Activated naive CD8-positive, alpha-beta T cell treated with anti-CD3 and anti-CD28 coated beads for 36 hours (primary cell): ENCODE data around the gene KRT86. TPM values are rescaled to one million over a fixed set of nuclear protein-coding genes. Genes with fewer than 3 reads are reported as not detected.
"Not testable (repeated sequence)": the region's sequence is repeated elsewhere in the genome, so short reads cannot be mapped to it uniquely, and the experiment has no call there.

Experiments used
- DNase-seq: peaks from one replicate; pipeline ENCODE4 v3.0.0; 2021
- H3K27ac Mint-ChIP-seq: one replicate; pipeline ENCODE4 v1.8.0; 2022; ENCODE audit warnings: mild to moderate bottlenecking, moderate library complexity, mixed read lengths
- H3K27me3 Mint-ChIP-seq: one replicate; pipeline ENCODE4 v1.8.0; 2022; ENCODE audit warnings: mild to moderate bottlenecking, mixed read lengths
- H3K36me3 Mint-ChIP-seq: one replicate; pipeline ENCODE4 v1.8.0; 2021; ENCODE audit warnings: mild to moderate bottlenecking, mixed read lengths
- H3K4me1 Mint-ChIP-seq: one replicate; pipeline ENCODE4 v1.8.0; 2021; ENCODE audit warnings: mixed read lengths
- H3K4me3 Mint-ChIP-seq: one replicate; pipeline ENCODE4 v1.8.0; 2022; ENCODE audit warnings: mild to moderate bottlenecking, moderate library complexity, mixed read lengths
- H3K9me3 Mint-ChIP-seq: one replicate; pipeline ENCODE4 v1.8.0; 2022; ENCODE audit warnings: mixed read lengths
- total RNA-seq, 2 experiments: library from RNA; stranded (reverse); gene quantifications; one replicate each; pipeline ENCODE4 v1.2.3, GENCODE V29; 2021

KRT86 gene
- total RNA-seq, 2 experiments from 2014 or later = not detected

GRCh38 chr12:52285851-52286530, 11.5 kb downstream of the KRT86 start:
- Mint-ChIP-seq H3K4me1 (peaks cover 6% of the 10 kb centered on the region), H3K36me3 (no peaks in the 10 kb centered on the region), H3K4me3 (no peak overlapping the region), H3K9me3 (no peaks in the 10 kb centered on the region), H3K27ac (no peak overlapping the region), H3K27me3 (peaks cover 8% of the 10 kb centered on the region)
- no peak for DNase-seq

DNA sequence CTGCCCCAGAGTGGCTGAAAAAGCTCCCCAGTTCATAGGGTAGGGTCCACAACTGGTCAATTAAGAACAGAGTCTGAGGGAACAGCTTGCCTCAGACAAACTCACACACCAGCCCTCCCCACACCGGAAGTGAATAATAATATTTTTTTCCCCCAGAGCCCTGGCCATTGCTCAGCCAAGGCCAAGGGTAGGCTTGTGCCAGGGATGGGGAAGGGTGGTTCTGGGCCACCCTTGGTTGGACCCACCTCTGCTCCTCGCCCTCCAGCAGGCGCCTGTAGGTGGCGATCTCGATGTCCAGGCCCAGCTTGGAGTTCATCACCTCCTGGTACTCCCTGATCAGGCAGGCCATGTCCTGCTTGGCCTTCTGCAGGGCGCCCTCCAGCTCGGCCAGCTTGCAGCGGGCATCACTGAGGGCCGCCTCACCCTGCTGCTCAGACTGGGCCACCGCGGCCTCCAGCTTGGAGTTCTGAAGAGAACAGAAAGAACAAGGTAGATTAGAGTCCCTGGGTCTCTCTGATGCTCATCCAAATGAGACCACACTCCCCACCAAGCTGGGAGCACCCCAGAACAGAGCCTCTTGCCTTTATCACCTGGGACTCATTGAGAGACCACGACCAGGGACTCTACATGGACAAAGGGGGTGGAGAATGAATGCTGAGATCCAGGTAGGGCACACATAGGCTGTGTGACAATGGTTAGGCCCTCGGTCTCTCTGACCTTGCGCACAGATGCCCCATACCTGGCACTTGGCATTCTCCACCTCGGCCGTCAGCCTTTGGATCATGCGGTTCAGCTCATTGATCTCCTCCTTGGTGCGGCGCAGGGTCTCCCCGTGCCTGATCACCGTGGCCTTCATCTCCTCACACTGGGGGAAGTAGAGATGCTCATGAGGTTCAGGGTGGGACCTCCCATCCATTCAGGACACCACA, 12.7 kb downstream of the KRT86 start:
- not testable (repeated sequence) for H3K36me3 Mint-ChIP-seq, H3K9me3 Mint-ChIP-seq, DNase-seq, H3K27ac Mint-ChIP-seq, H3K4me1 Mint-ChIP-seq, H3K4me3 Mint-ChIP-seq
- H3K27me3 Mint-ChIP-seq = peaks cover 12% of the 10 kb centered on the region

DNA sequence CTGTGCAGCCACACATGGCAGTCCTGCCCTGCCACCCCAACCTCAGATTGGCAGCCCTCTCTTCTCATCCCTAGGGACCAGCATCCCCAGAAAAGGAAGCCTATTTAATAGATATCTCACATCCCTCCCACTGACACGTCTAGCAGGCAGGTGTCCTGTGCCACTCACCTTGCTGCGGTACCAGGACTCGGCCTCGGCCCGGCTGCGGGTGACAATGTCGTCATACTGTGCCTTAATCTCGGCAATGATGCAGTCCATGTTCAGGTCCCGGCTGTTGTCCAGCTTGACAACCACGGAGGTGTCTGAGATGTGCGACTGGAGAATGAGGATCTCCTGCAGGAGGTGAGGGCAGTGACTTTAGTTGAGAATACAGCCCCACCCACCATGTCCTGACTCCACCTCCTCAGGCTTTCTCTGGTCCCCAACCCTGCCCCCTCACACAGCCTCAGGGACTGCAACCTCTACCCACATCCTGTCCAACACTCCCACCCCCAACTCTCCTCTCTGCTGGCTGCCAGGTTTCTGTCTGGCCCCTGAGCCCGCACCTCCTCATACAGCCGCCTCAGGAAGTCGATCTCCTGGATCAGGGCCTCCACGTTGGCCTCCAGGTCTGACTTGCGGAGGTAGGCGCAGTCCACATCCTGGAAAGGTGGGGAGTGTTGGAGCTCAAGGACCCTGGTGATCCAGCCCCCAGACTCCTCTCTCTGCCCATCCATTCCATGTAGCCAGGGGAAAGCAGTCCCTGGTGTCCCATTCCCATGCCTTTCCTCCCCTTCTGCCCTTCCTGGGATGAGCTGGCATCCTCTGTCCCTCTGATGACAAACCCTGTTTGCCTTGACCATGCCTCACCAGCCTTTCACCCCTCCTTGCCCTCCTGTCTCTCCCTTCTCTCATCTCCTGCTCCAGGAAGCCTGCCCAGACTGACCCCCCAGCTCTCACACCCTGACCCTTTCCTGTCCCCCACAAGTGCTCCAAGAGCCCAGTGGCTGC, 13.7 kb downstream of the KRT86 start:
- H3K4me1 Mint-ChIP-seq, DNase-seq, H3K4me3 Mint-ChIP-seq, H3K27ac Mint-ChIP-seq, H3K36me3 Mint-ChIP-seq, H3K9me3 Mint-ChIP-seq: not testable (repeated sequence)
- peaks cover 12% of the 10 kb centered on the region for H3K27me3 Mint-ChIP-seq

- H3K4me3 Mint-ChIP-seq, H3K4me1 Mint-ChIP-seq, H3K27ac Mint-ChIP-seq, DNase-seq, H3K9me3 Mint-ChIP-seq, H3K36me3 Mint-ChIP-seq: not testable (repeated sequence)
- H3K27me3 Mint-ChIP-seq = peaks cover 12% of the 10 kb centered on the region
These were observed 16.2 kb downstream of the KRT86 start for GRCh38 chr12:52290483-52291134.

- Mint-ChIP-seq H3K27me3 (peaks cover 17% of the 10 kb centered on the region), H3K27ac (no peak within 1 kb of the TSS), H3K4me1 (peaks cover 6% of the 10 kb centered on the region), H3K4me3 (no peak within 1 kb of the TSS), H3K9me3 (no peaks in the 10 kb centered on the region), H3K36me3 (no peaks in the 10 kb centered on the region)
- DNase-seq = no peak
These were observed 17.0 kb downstream of the KRT86 start, which contains the start of gene KRT81 for GRCh38 chr12:52291267-52291935. KRT81 (minus strand) TSS chr12:52291534; CDS start chr12:52291465, 69 bp downstream.

GRCh38 chr12:52293926-52294325, 19.5 kb downstream of the KRT86 start:
- DNase-seq = no peak

DNA sequence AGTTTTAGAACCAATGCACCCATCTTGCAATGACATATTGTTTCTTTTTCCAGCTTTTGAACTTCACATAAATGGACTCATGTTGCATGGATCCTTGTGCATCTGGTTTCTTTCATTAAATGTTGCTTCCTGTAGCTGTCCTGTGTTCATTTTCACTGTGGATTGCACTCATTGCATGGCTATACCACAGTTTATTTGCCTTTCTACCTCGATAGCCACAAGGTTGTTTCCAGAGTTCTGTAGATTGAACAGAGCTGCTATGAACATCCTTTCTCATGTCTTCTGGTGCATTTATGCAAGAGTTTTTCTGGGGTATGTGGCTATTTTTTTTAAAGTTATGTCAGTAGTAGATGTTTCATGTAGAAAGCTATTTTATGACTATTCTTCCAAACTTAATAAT, 20.4 kb downstream of the KRT86 start:
- no peak overlapping the region for H3K4me3 Mint-ChIP-seq
- H3K9me3 Mint-ChIP-seq = no peaks in the 10 kb centered on the region
- peaks cover 12% of the 10 kb centered on the region for H3K27me3 Mint-ChIP-seq
- no peaks in the 10 kb centered on the region for H3K4me1 Mint-ChIP-seq
- no peaks in the 10 kb centered on the region for H3K36me3 Mint-ChIP-seq
- H3K27ac Mint-ChIP-seq = no peak overlapping the region
- no peak for DNase-seq

More at GRCh38 chr12:52293926-52294325, 19.5 kb downstream of the KRT86 start:
- Mint-ChIP-seq H3K36me3 (no peaks in the 10 kb centered on the region), H3K9me3 (no peaks in the 10 kb centered on the region), H3K27me3 (peaks cover 9% of the 10 kb centered on the region), H3K4me3 (no peak overlapping the region), H3K27ac (no peak overlapping the region), H3K4me1 (no peaks in the 10 kb centered on the region)

- Mint-ChIP-seq H3K27ac (no peak overlapping the region), H3K4me1 (no peaks in the 10 kb centered on the region), H3K36me3 (no peaks in the 10 kb centered on the region), H3K27me3 (peaks cover 12% of the 10 kb centered on the region), H3K9me3 (no peaks in the 10 kb centered on the region), H3K4me3 (no peak overlapping the region)
- DNase-seq = no peak
These were observed 21.2 kb downstream of the KRT86 start for GRCh38 chr12:52295663-52296062.

- DNase-seq = no peak
- Mint-ChIP-seq H3K4me1 (no peaks in the 10 kb centered on the region), H3K27ac (no peak overlapping the region), H3K4me3 (no peak overlapping the region), H3K9me3 (no peaks in the 10 kb centered on the region), H3K36me3 (no peaks in the 10 kb centered on the region), H3K27me3 (peaks cover 9% of the 10 kb centered on the region)
These were observed 22.2 kb downstream of the KRT86 start for GRCh38 chr12:52296572-52297215.

GRCh38 chr12:52298677-52299190, 24.3 kb downstream of the KRT86 start:
- Mint-ChIP-seq H3K4me1 (no peaks in the 10 kb centered on the region), H3K27ac (no peak overlapping the region), H3K27me3 (peaks cover 9% of the 10 kb centered on the region), H3K36me3 (no peaks in the 10 kb centered on the region), H3K4me3 (no peak overlapping the region), H3K9me3 (no peaks in the 10 kb centered on the region)
- no peak for DNase-seq

DNA sequence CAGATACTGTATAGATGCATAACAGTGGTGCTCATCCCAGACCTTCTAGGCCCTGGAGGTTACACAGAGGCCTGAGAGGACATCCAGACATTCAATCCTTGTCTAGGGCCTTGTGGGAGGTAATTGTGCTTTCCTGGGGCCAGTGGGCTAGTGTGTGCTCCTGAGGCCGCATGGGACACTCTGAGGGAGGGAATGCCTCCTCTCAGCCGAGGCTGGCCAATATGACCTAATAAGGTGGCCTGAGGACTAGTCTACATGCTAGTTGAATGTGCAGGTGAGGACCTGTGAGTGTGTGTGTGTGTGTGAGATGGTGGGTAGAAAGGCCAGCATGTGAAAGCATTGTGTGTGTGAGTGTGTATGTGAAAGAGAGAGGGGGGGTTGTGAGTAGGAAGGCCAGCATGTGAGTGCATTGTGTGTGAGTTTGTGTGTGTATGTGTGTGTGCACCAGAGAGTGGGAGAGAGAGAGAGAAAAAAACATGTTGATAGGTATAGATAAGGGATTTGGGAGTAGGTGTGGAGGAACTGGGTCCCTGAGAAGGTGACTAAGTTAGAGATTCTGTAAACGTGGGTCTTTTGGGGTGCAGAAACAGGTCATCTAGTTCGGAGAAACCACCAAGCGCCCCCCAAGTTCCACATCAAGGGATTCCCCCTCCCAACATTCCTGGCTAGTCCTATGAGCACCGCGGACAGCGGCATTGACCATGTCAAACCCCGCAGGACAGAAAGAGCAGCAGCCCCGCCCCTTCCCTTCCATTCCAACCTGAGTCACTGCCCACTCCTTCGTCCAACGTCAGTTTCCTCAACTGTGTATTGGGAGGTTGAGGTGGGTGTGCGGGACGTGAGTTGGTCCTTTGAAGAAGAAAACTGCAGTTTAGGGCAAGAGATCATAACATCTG, 26.6 kb downstream of the KRT86 start:
- Mint-ChIP-seq H3K27me3 (peaks cover 5% of the 10 kb centered on the region), H3K9me3 (no peaks in the 10 kb centered on the region), H3K4me3 (no peak overlapping the region), H3K4me1 (peaks cover 11% of the 10 kb centered on the region), H3K27ac (no peak overlapping the region), H3K36me3 (no peaks in the 10 kb centered on the region)
- DNase-seq = no peak

DNA sequence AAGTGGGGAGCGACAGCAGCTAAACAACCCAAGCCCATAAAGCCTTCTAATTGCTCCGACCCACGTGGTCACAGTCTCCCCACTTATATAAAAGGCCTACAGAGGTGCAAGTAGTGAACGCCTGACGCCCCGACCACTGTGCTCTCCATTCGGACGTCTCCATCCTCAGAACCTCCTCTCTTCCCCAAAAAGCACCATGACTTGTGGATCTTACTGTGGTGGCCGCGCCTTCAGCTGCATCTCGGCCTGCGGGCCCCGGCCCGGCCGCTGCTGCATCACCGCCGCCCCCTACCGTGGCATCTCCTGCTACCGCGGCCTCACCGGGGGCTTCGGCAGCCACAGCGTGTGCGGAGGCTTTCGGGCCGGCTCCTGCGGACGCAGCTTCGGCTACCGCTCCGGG, 27.3 kb downstream of the KRT86 start:
- not testable (repeated sequence) for DNase-seq, H3K9me3 Mint-ChIP-seq, H3K4me3 Mint-ChIP-seq, H3K27me3 Mint-ChIP-seq, H3K27ac Mint-ChIP-seq, H3K36me3 Mint-ChIP-seq
- peaks cover 11% of the 10 kb centered on the region for H3K4me1 Mint-ChIP-seq
